AG04449 (cell line): ENCODE data around the gene MTOR.

Experiments
- CTCF ChIA-PET: fragments of 350-600 bp; formaldehyde crosslinking; extraction: SDS; loops from one replicate; lab custom pipeline; 2021; ENCODE audit warnings: antibody characterized with exemption; lab: Yijun Ruan, JAX
- POLR2A ChIA-PET: fragments of 400-600, 350-600 bp; formaldehyde crosslinking; extraction: SDS; loops from one replicate; lab custom pipeline; 2020; ENCODE audit warnings: antibody characterized with exemption, inconsistent platforms; lab: Yijun Ruan, JAX
- DNase-seq: peaks from one replicate; pipeline ENCODE4 v3.0.0-alpha.2; 2010; ENCODE audit warnings: low read depth, low spot score
- H3K4me3 ChIP-seq: 2 replicates; pipeline ENCODE4 v1.5.1; 2011; ENCODE audit warnings: low read depth, mild to moderate bottlenecking, control low read depth, low read length
- CTCF ChIP-seq: IDR thresholded peaks from one replicate; pipeline ENCODE4 v1.5.1; 2011; ENCODE audit warnings: mild to moderate bottlenecking, moderate library complexity, low read length, control low read depth, inconsistent platforms; ENCODE audit not compliant: insufficient read depth; ENCODE audit errors: missing control alignments

MTOR gene

GRCh38 chr1:11283151-11283550 is 20.8 kb upstream of the MTOR start:
- TF ChIP-seq CTCF = no peak
- CTCF ChIA-PET = interaction anchor here (1.1 to 4.5 kb wide), 2 partner anchors 21 to 359 kb away, joined by 3 to 20 read pairs; partner anchors contain the start of gene MTOR
- POLR2A ChIA-PET = no interaction called here

GRCh38 chr1:11281518-11282331 is 19.4 kb upstream of the MTOR start:
- POLR2A ChIA-PET = no interaction called here
- peak; percentile 90 for DNase-seq
- H3K4me3 ChIP-seq = no peak overlapping the region
- no peak for TF ChIP-seq CTCF
- CTCF ChIA-PET = interaction anchor here (0.6 to 4.5 kb wide), 3 partner anchors 40 to 360 kb away, joined by 3 to 20 read pairs (median 4); no protein-coding TSS in a partner anchor

More at GRCh38 chr1:11283151-11283550, 20.8 kb upstream of the MTOR start:
- H3K4me3 ChIP-seq = no peak overlapping the region
- no peak for DNase-seq

GRCh38 chr1:11280719-11281376 is 18.5 kb upstream of the MTOR start:
- H3K4me3 ChIP-seq = no peak overlapping the region
- ChIA-PET POLR2A (no interaction called here), CTCF (interaction anchor here (1.9 to 4.5 kb wide), 2 partner anchors 39 to 361 kb away, joined by 4 to 20 read pairs; no protein-coding TSS in a partner anchor)
- TF ChIP-seq CTCF = no peak
- no peak for DNase-seq

- H3K4me3 ChIP-seq = no peak overlapping the region
- no peak for TF ChIP-seq CTCF
- DNase-seq = no peak
- ChIA-PET POLR2A (no interaction called here), CTCF (interaction anchor here (1.2 to 1.9 kb wide), 3 partner anchors 38 to 371 kb away, joined by 3 to 4 read pairs (median 3); no protein-coding TSS in a partner anchor)
Measured at GRCh38 chr1:11279630-11280029, 17.3 kb upstream of the MTOR start.

- no peak for TF ChIP-seq CTCF
- CTCF ChIA-PET = interaction anchor here (0.7 to 1.5 kb wide), 3 partner anchors 37 to 371 kb away, joined by 3 read pairs; no protein-coding TSS in a partner anchor
- no peak for DNase-seq
- POLR2A ChIA-PET = no interaction called here
- no peak overlapping the region for H3K4me3 ChIP-seq
Measured at GRCh38 chr1:11279152-11279551, 16.8 kb upstream of the MTOR start.

- ChIA-PET POLR2A (no interaction called here), CTCF (interaction anchor here (1.8 kb wide), 1 partner anchor 369 kb away, joined by 9 read pairs; no protein-coding TSS in a partner anchor)
- DNase-seq = no peak
- peak overlapping the region; percentile 89 for H3K4me3 ChIP-seq
- TF ChIP-seq CTCF = no peak
Measured at GRCh38 chr1:11273595-11274234, 11.4 kb upstream of the MTOR start.
